ENCODE data around the gene LRRC4C.

- TF ChIP-seq CTCF (IDR thresholded peaks at IDR 0.05) (no peak), ZFX (IDR thresholded peaks at IDR 0.05; ENCODE audit: borderline replicate concordance) (no peak)
Measured at GRCh38 chr11:40688369-40688768, 771.1 kb downstream of the LRRC4C start.

All from 22Rv1 (cell line).